Caco-2 (cell line): ENCODE results near the gene TARM1. TPM values are rescaled to one million over a fixed set of nuclear protein-coding genes. Genes with fewer than 3 reads are reported as not detected.

Experiments
- BruUV-seq: library from RNA; stranded (reverse); fragments of 400-500 nt; replicated peaks from 2 replicates; lab custom pipeline; 2021; lab: Mats Ljungman, UMichigan
- CTCF ChIA-PET: fragments of 300-600 bp; sonication (Branson Sonifier 250); formaldehyde crosslinking; loops from one replicate; lab custom pipeline; 2022; ENCODE audit warnings: antibody characterized with exemption; lab: Charles Lee
- POLR2A ChIA-PET: fragments of 300-600 bp; sonication (Branson Sonifier 250); formaldehyde crosslinking; loops from one replicate; lab custom pipeline; 2022; ENCODE audit warnings: antibody characterized with exemption; lab: Charles Lee
- DNase-seq, 2 experiments: peaks; one replicate each; pipeline versions ENCODE4 v3.0.0 to v3.0.0-alpha.2; 2020 to 2022
- H3K27me3 ChIP-seq: replicated peaks from 2 replicates; pipeline ENCODE4 v1.6.0; 2011; ENCODE audit warnings: low read length; ENCODE audit not compliant: control insufficient read depth, insufficient read depth
- H3K36me3 ChIP-seq: 2 replicates; pipeline ENCODE4 v1.5.1; 2011; ENCODE audit warnings: low read length; ENCODE audit not compliant: control insufficient read depth, insufficient read depth
- H3K4me1 ChIP-seq: fragments of 250-450 bp; sonication (Bioruptor Pico); 2 replicates; pipeline ENCODE4 v1.5.1; 2020; ENCODE audit warnings: mild to moderate bottlenecking
- H3K4me3 ChIP-seq: 2 replicates; pipeline ENCODE4 v1.5.1; 2011; ENCODE audit warnings: low read depth, mild to moderate bottlenecking, control low read depth, low read length
- H3K9me3 ChIP-seq: fragments of 250-450 bp; sonication (Bioruptor Pico); 2 replicates; pipeline ENCODE4 v1.5.1; 2020; ENCODE audit warnings: mild to moderate bottlenecking, moderate library complexity
- H3K27ac Mint-ChIP-seq: one replicate; pipeline ENCODE4 v1.8.0; 2022; ENCODE audit warnings: mixed read lengths; ENCODE audit not compliant: unreplicated experiment
- H3K27me3 Mint-ChIP-seq: one replicate; pipeline ENCODE4 v1.8.0; 2022; ENCODE audit warnings: mixed read lengths; ENCODE audit not compliant: insufficient read depth, unreplicated experiment
- H3K36me3 Mint-ChIP-seq: one replicate; pipeline ENCODE4 v1.8.0; 2022; ENCODE audit warnings: mild to moderate bottlenecking, mixed read lengths; ENCODE audit not compliant: insufficient read depth, unreplicated experiment
- H3K4me1 Mint-ChIP-seq: one replicate; pipeline ENCODE4 v1.8.0; 2022; ENCODE audit warnings: low read depth, mixed read lengths; ENCODE audit not compliant: unreplicated experiment
- H3K4me3 Mint-ChIP-seq: one replicate; pipeline ENCODE4 v1.8.0; 2022; ENCODE audit warnings: mild to moderate bottlenecking, moderate library complexity, mixed read lengths; ENCODE audit not compliant: unreplicated experiment
- H3K9me3 Mint-ChIP-seq: one replicate; pipeline ENCODE4 v1.8.0; 2022; ENCODE audit warnings: mixed read lengths; ENCODE audit not compliant: unreplicated experiment
- intact Hi-C: fragments of 100-400 bp; cut with micrococcal nuclease; formaldehyde crosslinking; loops from one replicate; pipeline ENCODE4 v1.10.0; 2022; ENCODE audit not compliant: unreplicated experiment
- total RNA-seq: library from RNA; stranded (reverse); gene quantifications from 2 replicates; pipeline ENCODE4 v1.2.3, GENCODE V29; 2022
- TF ChIP-seq, protein P1 (sequence below), 2 experiments: fragments of 200-600 bp in 1 of 2; IDR thresholded peaks; 1 replicate in 1 of 2; 2 replicates in 1 of 2; pipeline versions ENCODE4 v1.5.1 to v1.8.0; 2011 to 2022; ENCODE audit warnings: antibody characterized with exemption in 1 of 2, control low read depth in 1 of 2, inconsistent platforms in 1 of 2, low read depth in 1 of 2, low read length in 1 of 2, mild to moderate bottlenecking in 1 of 2, moderate library complexity in 1 of 2; ENCODE audit not compliant: insufficient read depth in 1 of 2, severe bottlenecking in 1 of 2, unreplicated experiment in 1 of 2

Gene TARM1
- total RNA-seq, 1 experiment from 2014 or later = not detected

DNA sequence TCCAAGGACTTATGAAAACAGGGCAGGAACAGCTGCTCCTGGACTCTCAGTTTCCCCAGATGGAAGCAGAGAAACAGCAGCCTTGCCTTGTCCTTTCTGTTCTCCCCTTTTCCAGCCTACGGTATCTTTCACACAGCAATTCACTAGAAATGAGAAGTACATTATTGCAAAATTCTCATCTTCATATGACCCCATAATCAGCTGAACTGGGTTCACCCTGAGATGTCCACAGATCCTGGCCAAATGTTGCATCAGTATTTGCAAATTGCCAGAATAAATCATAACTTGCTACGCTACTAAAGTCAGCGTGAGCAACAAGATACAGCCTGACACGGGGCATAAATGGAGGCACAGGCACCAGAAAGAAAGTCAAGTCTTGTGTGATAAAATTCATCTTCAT lies 33.5 kb downstream of the TARM1 start:
- TF ChIP-seq, protein P1, sequence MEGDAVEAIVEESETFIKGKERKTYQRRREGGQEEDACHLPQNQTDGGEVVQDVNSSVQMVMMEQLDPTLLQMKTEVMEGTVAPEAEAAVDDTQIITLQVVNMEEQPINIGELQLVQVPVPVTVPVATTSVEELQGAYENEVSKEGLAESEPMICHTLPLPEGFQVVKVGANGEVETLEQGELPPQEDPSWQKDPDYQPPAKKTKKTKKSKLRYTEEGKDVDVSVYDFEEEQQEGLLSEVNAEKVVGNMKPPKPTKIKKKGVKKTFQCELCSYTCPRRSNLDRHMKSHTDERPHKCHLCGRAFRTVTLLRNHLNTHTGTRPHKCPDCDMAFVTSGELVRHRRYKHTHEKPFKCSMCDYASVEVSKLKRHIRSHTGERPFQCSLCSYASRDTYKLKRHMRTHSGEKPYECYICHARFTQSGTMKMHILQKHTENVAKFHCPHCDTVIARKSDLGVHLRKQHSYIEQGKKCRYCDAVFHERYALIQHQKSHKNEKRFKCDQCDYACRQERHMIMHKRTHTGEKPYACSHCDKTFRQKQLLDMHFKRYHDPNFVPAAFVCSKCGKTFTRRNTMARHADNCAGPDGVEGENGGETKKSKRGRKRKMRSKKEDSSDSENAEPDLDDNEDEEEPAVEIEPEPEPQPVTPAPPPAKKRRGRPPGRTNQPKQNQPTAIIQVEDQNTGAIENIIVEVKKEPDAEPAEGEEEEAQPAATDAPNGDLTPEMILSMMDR (IDR thresholded peaks at IDR 0.05; ENCODE audit: insufficient read depth in 1 of 2, low read depth in 1 of 2, low read length in 1 of 2, severe bottlenecking in 1 of 2, unreplicated experiment in 1 of 2) = no peak
- POLR2A ChIA-PET = no interaction called here
- intact Hi-C loops = no loop called here
- Mint-ChIP-seq H3K4me1 (no peaks in the 10 kb centered on the region), H3K9me3 (peaks cover 19% of the 10 kb centered on the region), H3K36me3 (no peaks in the 10 kb centered on the region), H3K4me3 (no peak overlapping the region), H3K27ac (no peak overlapping the region), H3K27me3 (no peaks in the 10 kb centered on the region)
- Histone ChIP-seq H3K4me3 (no peak overlapping the region), H3K4me1 (no peaks in the 10 kb centered on the region), H3K27me3 (no peaks in the 10 kb centered on the region), H3K36me3 (no peaks in the 10 kb centered on the region), H3K9me3 (peaks cover 14% of the 10 kb centered on the region)
- CTCF ChIA-PET = interaction anchor here (0.6 kb wide), 1 partner anchor 18 kb away, joined by 3 read pairs; no protein-coding TSS in a partner anchor
- no peak for DNase-seq
- BruUV-seq = no TSS peak

DNA sequence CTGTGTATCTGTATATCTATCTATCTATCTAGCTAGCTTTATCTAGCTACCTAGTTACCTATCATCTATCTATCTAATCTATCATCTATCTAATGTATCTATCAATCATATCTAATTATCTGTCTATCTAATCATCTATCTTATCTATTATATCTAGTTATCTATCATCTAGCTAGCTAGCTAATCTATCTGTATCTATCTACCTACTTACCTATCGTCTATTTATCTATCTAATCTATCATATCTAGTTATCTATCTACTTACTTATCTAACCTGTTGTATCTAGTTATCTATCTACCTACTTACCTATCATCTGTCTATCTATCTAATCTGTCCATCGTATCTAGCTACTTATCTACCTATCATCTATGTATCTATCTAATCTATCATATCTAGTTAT lies 35.4 kb downstream of the TARM1 start:
- H3K27ac Mint-ChIP-seq = no peak overlapping the region
- no peaks in the 10 kb centered on the region for H3K36me3 Mint-ChIP-seq
- CTCF ChIA-PET = no interaction called here
- DNase-seq = no peak
- POLR2A ChIA-PET = no interaction called here
- Histone ChIP-seq H3K36me3 (no peaks in the 10 kb centered on the region), H3K4me3 (no peak overlapping the region), H3K4me1 (no peaks in the 10 kb centered on the region), H3K27me3 (no peaks in the 10 kb centered on the region), H3K9me3 (peaks cover 14% of the 10 kb centered on the region)
- TF ChIP-seq, protein P1 (IDR thresholded peaks at IDR 0.05; ENCODE audit: insufficient read depth in 1 of 2, low read depth in 1 of 2, low read length in 1 of 2, severe bottlenecking in 1 of 2, unreplicated experiment in 1 of 2) = no peak
- H3K4me3 Mint-ChIP-seq = no peak overlapping the region
- H3K27me3 Mint-ChIP-seq = no peaks in the 10 kb centered on the region
- BruUV-seq = no TSS peak
- H3K9me3 Mint-ChIP-seq = peaks cover 19% of the 10 kb centered on the region
- peaks cover 7% of the 10 kb centered on the region for H3K4me1 Mint-ChIP-seq
- intact Hi-C loops = no loop called here

DNA sequence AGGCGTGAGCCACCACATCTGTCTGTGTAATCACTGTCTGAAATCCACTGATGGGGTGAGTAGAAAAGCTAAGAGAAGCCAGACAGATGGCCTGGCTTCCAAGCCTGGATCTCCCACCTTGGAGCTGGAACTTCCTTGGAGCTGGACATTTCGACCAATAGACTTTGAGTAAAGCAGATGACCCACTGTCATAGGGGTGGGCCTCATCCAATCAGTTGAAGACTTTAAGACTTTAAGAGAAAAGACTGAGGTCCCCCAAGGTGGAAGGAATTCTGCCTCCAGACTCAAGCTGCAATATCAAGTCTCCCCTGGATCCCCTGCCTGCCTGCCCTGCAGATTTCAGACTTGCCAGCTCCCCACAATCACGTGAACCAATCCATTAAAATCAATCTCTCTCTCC lies 38.2 kb downstream of the TARM1 start:
- ChIA-PET CTCF (interaction anchor here (0.8 to 1.5 kb wide), 3 partner anchors 13 to 847 kb away, joined by 3 to 5 read pairs (median 3); no protein-coding TSS in a partner anchor), POLR2A (no interaction called here)
- H3K36me3 Mint-ChIP-seq = no peaks in the 10 kb centered on the region
- DNase-seq = no peak
- no peak overlapping the region for H3K4me3 ChIP-seq
- intact Hi-C loops = no loop called here
- H3K4me3 Mint-ChIP-seq = no peak overlapping the region
- H3K4me1 ChIP-seq = no peaks in the 10 kb centered on the region
- no peaks in the 10 kb centered on the region for H3K27me3 Mint-ChIP-seq
- H3K36me3 ChIP-seq = no peaks in the 10 kb centered on the region
- peaks cover 19% of the 10 kb centered on the region for H3K9me3 Mint-ChIP-seq
- H3K27me3 ChIP-seq = no peaks in the 10 kb centered on the region
- TF ChIP-seq, protein P1 (IDR thresholded peaks at IDR 0.05; ENCODE audit: insufficient read depth in 1 of 2, low read depth in 1 of 2, low read length in 1 of 2, severe bottlenecking in 1 of 2, unreplicated experiment in 1 of 2) = no peak
- no TSS peak for BruUV-seq
- peaks cover 18% of the 10 kb centered on the region for H3K9me3 ChIP-seq
- no peak overlapping the region for H3K27ac Mint-ChIP-seq
- H3K4me1 Mint-ChIP-seq = peaks cover 7% of the 10 kb centered on the region
